ENCODE measurements around the gene NKX6-2. TPM values are rescaled to one million over a fixed set of nuclear protein-coding genes. Genes with fewer than 3 reads are reported as not detected.

NKX6-2 gene
- total and polyA plus RNA-seq, 2 experiments from 2014 or later: 0.24 to 9.3 TPM

- TF ChIP-seq, protein P1, sequence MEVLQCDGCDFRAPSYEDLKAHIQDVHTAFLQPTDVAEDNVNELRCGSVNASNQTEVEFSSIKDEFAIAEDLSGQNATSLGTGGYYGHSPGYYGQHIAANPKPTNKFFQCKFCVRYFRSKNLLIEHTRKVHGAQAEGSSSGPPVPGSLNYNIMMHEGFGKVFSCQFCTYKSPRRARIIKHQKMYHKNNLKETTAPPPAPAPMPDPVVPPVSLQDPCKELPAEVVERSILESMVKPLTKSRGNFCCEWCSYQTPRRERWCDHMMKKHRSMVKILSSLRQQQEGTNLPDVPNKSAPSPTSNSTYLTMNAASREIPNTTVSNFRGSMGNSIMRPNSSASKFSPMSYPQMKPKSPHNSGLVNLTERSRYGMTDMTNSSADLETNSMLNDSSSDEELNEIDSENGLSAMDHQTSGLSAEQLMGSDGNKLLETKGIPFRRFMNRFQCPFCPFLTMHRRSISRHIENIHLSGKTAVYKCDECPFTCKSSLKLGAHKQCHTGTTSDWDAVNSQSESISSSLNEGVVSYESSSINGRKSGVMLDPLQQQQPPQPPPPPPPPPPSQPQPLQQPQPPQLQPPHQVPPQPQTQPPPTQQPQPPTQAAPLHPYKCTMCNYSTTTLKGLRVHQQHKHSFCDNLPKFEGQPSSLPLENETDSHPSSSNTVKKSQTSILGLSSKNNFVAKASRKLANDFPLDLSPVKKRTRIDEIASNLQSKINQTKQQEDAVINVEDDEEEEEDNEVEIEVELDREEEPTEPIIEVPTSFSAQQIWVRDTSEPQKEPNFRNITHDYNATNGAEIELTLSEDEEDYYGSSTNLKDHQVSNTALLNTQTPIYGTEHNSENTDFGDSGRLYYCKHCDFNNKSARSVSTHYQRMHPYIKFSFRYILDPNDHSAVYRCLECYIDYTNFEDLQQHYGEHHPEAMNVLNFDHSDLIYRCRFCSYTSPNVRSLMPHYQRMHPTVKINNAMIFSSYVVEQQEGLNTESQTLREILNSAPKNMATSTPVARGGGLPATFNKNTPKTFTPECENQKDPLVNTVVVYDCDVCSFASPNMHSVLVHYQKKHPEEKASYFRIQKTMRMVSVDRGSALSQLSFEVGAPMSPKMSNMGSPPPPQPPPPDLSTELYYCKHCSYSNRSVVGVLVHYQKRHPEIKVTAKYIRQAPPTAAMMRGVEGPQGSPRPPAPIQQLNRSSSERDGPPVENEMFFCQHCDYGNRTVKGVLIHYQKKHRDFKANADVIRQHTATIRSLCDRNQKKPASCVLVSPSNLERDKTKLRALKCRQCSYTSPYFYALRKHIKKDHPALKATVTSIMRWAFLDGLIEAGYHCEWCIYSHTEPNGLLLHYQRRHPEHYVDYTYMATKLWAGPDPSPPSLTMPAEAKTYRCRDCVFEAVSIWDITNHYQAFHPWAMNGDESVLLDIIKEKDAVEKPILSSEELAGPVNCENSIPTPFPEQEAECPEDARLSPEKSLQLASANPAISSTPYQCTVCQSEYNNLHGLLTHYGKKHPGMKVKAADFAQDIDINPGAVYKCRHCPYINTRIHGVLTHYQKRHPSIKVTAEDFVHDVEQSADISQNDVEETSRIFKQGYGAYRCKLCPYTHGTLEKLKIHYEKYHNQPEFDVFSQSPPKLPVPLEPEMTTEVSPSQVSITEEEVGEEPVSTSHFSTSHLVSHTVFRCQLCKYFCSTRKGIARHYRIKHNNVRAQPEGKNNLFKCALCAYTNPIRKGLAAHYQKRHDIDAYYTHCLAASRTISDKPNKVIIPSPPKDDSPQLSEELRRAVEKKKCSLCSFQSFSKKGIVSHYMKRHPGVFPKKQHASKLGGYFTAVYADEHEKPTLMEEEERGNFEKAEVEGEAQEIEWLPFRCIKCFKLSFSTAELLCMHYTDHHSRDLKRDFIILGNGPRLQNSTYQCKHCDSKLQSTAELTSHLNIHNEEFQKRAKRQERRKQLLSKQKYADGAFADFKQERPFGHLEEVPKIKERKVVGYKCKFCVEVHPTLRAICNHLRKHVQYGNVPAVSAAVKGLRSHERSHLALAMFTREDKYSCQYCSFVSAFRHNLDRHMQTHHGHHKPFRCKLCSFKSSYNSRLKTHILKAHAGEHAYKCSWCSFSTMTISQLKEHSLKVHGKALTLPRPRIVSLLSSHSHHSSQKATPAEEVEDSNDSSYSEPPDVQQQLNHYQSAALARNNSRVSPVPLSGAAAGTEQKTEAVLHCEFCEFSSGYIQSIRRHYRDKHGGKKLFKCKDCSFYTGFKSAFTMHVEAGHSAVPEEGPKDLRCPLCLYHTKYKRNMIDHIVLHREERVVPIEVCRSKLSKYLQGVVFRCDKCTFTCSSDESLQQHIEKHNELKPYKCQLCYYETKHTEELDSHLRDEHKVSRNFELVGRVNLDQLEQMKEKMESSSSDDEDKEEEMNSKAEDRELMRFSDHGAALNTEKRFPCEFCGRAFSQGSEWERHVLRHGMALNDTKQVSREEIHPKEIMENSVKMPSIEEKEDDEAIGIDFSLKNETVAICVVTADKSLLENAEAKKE (CRISPR knock-in tag; IDR thresholded peaks at IDR 0.05): no peak
- TF ChIP-seq POLR2AphosphoS5 (IDR thresholded peaks at IDR 0.05; ENCODE audit: low read depth) (no peak), JUNB (IDR thresholded peaks at IDR 0.05; ENCODE audit: unreplicated experiment) (no peak), CREB1 (CRISPR knock-in tag; IDR thresholded peaks at IDR 0.05; ENCODE audit: low read depth) (no peak), NANOG (IDR thresholded peaks at IDR 0.05; ENCODE audit: borderline replicate concordance) (no peak)
Observed at GRCh38 chr10:132779549-132780294, 6.2 kb downstream of the NKX6-2 start (continued).

- H3K27me3 Mint-ChIP-seq (ENCODE audit: insufficient read depth, low read depth, poor library complexity): peaks cover 23% of the 10 kb centered on the region
- H4K20me1 ChIP-seq (replicated peaks; ENCODE audit: insufficient read depth): no peaks in the 10 kb centered on the region; the same call in 1 of the 2 replicates
- H3K27ac ChIP-seq (ENCODE audit: low read depth): no peak overlapping the region
- no peaks in the 10 kb centered on the region; the same call in 1 of the 3 replicates for H3K9me3 Mint-ChIP-seq
- H3K9me2 ChIP-seq (ENCODE audit: insufficient read depth): no peaks in the 10 kb centered on the region
- no peaks in the 10 kb centered on the region for H3K79me2 ChIP-seq (replicated peaks; ENCODE audit: insufficient read depth)
- no peak overlapping the region for H3K4me3 Mint-ChIP-seq
- no peaks in the 10 kb centered on the region for H3F3A ChIP-seq (replicated peaks; ENCODE audit: low read depth)
- H3K27me3 ChIP-seq (ENCODE audit: insufficient read depth): peaks cover 11% of the 10 kb centered on the region
- peaks cover 7% of the 10 kb centered on the region for H3K36me3 Mint-ChIP-seq (ENCODE audit: low read depth)
- H3K4me2 ChIP-seq: no peak overlapping the region
- ATAC-seq (no peak), DNase-seq (ENCODE audit: low spot score) (no peak)
- no peaks in the 10 kb centered on the region for H3K36me3 ChIP-seq (ENCODE audit: insufficient read depth)
- no peak overlapping the region for H3K4me3 ChIP-seq
- H3K27ac Mint-ChIP-seq: no peak overlapping the region
- H3K4me1 ChIP-seq (ENCODE audit: insufficient read depth): no peaks in the 10 kb centered on the region
- no peak overlapping the region for H2AFZ ChIP-seq
- H3K4me1 Mint-ChIP-seq: peaks cover 5% of the 10 kb centered on the region; the same call in 2 of the 3 replicates
- TF ChIP-seq JUNB (IDR thresholded peaks at IDR 0.05; ENCODE audit: unreplicated experiment) (no peak), NANOG (IDR thresholded peaks at IDR 0.05; ENCODE audit: borderline replicate concordance) (no peak), ETS1 (IDR thresholded peaks at IDR 0.05) (no peak), POLR2AphosphoS5 (IDR thresholded peaks at IDR 0.05; ENCODE audit: low read depth) (no peak), STAT1 (IDR thresholded peaks at IDR 0.05; ENCODE audit: unreplicated experiment) (no peak), REST (IDR thresholded peaks at IDR 0.05; ENCODE audit: unreplicated experiment) (no peak), EZH2 (IDR thresholded peaks at IDR 0.05; ENCODE audit: low read depth, unreplicated experiment) (no peak), CTCF (conservative IDR thresholded peaks at IDR 0.05; ENCODE audit: low read depth in 2 of 2) (no peak), ZNF114 (CRISPR knock-in tag; IDR thresholded peaks at IDR 0.05) (no peak), CREB1 (CRISPR knock-in tag; IDR thresholded peaks at IDR 0.05; ENCODE audit: low read depth) (no peak)
Observed at GRCh38 chr10:132777441-132777840, 8.5 kb downstream of the NKX6-2 start.
